ACHN (cell line): Measurements from ENCODE around the gene NIPAL4.
"Not testable (repeated sequence)": the region's sequence is repeated elsewhere in the genome, so short reads cannot be mapped to it uniquely, and the experiment has no call there.

Experiments used
- DNase-seq: peaks from one replicate; pipeline ENCODE4 v3.0.0-alpha.2; 2015
- in situ Hi-C: cut with HindIII; loops from 2 replicates; pipeline ENCODE4 v1.10.0; 2017; ENCODE audit warnings: low sequenced_read_pairs, low pct_ligation_motif_present, low pct_unique_long_range_greater_than_20kb

NIPAL4 gene

GRCh38 chr5:157479612-157480510, 19.8 kb downstream of the NIPAL4 start:
- no peak for DNase-seq
- in situ Hi-C loops = no loop called here

- no peak for DNase-seq
- in situ Hi-C loops = no loop called here
Measured at GRCh38 chr5:157481265-157481664, 21.3 kb downstream of the NIPAL4 start.

GRCh38 chr5:157481666-157482065, 21.7 kb downstream of the NIPAL4 start:
- DNase-seq = no peak
- in situ Hi-C loops = no loop called here

GRCh38 chr5:157482702-157483101, 22.7 kb downstream of the NIPAL4 start:
- DNase-seq, in situ Hi-C loops: not testable (repeated sequence)

- in situ Hi-C loops = no loop called here
- DNase-seq = no peak
Measured at GRCh38 chr5:157484768-157485167, 24.8 kb downstream of the NIPAL4 start.

DNA sequence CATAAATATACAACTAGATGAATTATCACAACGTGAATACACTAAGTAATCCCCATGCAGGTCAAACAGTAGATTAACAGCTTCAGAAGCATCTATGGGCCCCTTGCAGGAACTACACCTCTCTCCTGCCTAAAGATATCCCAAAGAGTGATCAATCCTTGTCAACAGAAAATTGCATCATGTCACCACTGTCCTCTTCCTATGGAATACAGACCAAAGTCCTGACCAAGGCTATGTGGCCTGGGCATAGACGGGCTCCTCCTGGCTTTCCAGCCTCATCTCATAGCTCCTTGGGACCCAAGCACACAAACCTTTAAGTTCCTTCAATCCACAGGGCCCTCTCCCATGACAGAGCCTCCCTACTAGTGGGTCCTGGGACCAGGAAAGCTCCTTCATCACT, 25.3 kb downstream of the NIPAL4 start:
- no peak for DNase-seq
- in situ Hi-C loops = no loop called here

DNA sequence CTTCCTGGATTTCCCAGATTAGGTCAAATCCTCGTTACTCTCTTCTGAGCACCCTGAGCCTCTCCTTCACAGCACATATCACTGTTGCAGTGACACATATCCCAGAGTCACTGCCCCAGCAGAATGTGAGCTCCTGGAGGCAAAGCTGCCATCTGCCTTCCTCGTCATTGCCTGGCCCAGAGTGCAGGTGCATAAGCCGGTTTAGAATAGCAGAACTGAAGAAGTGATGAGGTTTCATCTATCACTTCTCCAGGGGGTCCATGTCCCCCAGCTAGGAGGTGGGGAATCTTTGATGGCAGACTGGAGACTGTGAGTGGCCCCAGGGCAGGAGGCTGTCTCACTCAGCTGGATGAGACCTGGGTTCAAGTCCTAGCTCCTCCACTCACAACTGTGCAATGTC, 25.8 kb downstream of the NIPAL4 start:
- in situ Hi-C loops = no loop called here
- no peak for DNase-seq

DNA sequence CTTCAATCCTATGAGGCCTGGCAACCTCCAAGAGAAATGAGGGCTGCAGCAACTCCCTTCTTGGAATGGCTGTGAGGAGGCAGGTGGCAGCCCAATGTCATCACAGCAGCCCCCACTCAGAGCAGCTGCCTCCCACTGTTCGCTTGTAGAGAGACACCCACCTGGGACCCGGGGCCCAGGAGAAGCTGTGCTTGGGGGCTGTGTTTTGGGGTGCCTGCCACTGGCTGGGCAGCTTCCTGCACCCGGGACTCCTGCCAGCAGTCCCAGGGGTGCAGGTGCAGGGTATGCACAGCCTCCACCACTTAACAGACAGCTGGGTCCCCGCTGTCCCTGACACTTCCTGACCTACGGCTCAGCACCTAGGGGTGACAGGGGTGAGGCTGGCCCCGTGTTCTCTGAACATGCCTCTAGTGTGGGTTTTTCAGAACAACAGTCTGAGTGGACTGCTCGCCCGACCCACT, 26.2 kb downstream of the NIPAL4 start:
- in situ Hi-C loops = no loop called here
- DNase-seq = no peak

GRCh38 chr5:157486861-157487260, 26.8 kb downstream of the NIPAL4 start:
- in situ Hi-C loops = no loop called here
- no peak for DNase-seq

DNA sequence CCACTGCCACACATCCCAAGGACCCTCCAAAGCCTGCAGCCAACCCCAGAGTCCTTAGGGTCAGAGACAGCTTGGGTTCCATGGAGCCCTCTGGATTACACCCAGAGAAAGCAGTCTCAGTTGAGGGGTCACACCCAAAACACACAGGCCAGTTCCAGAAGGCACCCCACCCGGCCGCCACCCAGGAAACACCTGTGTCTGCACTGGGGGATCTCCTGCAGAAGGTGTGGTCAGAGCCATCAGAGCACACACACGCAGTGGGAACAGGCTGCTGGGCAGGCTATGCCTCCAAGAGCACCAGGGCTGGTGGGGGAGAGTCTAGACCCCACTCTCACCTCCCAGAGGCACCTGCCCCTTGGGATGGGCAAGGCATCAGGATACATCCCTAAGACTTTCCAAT, 27.3 kb downstream of the NIPAL4 start:
- DNase-seq = no peak
- in situ Hi-C loops = no loop called here

- DNase-seq = no peak
- in situ Hi-C loops = no loop called here
Measured at GRCh38 chr5:157491471-157491995, 31.5 kb downstream of the NIPAL4 start.

DNA sequence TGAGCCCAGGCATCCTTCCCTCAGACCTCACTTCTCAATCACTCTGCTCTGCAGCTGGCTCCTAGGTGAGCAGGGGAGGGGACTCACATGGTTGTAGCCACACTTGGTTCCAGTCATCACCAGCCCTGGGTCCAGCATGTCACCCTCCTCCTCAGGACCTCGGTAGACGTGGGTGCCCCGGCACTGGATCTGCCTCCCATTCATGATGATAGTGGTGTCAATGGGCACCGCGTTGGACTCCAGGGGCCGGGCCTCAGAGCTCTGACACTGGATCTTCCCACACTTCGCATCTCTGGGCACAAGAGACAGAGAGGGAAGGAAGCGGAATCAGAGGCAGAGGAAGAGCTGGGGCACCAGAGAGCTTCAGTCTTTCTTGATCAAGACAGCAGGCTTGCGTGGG, 32.9 kb downstream of the NIPAL4 start:
- no peak for DNase-seq
- in situ Hi-C loops = no loop called here

- DNase-seq = no peak
- in situ Hi-C loops = no loop called here
Measured at GRCh38 chr5:157494178-157494832, 34.3 kb downstream of the NIPAL4 start.

DNA sequence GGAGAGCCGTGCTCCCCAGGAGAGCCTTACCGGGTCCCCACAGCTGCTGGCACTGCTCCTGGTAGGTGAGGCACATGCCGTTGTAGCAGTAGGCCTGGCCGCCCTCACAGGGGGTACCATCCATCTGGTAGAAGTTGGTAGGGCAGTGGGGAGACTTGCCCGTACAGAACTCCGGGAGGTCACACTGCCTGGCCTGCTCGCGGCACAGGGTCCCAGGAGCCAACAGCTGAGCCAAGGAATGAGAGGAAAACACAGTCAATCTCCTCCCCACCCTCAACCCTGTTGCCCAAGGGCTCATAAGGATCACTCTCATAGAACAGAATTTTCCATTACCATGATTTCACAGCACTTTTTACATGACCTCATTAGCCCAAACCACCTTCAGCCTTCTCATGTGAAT, 36.9 kb downstream of the NIPAL4 start:
- in situ Hi-C loops = no loop called here
- DNase-seq = no peak

DNA sequence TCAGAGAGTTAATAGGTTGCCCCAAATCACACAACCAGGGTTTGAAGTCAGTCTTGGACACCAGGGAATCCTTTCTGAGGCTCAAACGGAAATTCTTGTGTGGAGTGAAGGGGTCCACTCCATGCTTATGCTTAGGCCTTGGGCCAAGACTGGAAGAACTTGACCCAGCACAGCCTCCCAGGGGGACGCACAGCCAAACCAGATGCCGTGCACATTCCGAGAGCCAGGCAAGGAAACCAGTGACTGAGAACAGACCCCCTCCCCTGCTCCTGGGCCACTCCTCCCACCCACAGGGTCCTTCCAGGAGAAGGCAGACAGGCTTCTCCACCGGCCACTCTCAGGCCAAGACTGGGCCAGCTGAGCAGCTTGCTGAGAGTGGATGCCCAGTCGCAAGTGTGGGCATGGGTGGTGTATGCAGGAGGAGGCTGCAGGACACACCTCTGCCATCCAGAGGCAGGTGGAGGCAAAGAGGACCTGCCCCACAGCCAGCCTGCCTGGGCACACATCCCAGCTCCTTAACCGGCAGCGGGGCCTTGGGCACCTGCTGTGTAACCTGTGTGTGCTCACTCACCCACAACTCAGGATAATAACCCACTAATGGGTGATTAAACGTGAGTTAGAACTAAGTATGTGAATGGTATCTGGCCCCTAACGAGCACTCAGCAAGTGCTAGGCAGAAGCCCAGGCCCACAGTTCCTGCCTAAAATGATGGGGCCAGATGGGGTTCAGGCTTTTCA, 38.0 kb downstream of the NIPAL4 start:
- DNase-seq = no peak
- in situ Hi-C loops = no loop called here

DNA sequence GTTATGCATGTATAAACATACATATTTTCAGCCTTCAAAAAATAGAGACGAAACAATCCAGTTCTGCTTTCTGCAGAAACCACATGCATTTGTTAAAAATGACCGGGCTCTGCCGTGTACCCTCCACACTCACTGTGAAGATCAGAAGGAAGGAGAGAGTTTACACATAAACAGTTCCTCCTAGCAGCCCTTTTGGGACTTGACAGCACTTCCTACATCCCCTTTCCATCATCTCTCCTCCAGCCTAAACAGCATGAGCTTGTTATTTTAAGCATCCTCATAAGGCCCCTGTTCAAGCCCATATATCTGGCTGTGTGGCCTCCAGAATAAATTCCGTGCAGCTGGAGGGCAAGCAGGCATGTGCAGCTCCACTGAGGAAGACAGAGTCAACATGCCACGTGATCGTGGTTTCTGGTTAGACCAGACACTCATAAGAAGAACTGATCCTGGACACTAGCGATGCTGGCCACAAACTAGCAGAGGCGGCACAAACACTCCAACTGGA, 42.2 kb downstream of the NIPAL4 start:
- DNase-seq = no peak
- in situ Hi-C loops = no loop called here

DNA sequence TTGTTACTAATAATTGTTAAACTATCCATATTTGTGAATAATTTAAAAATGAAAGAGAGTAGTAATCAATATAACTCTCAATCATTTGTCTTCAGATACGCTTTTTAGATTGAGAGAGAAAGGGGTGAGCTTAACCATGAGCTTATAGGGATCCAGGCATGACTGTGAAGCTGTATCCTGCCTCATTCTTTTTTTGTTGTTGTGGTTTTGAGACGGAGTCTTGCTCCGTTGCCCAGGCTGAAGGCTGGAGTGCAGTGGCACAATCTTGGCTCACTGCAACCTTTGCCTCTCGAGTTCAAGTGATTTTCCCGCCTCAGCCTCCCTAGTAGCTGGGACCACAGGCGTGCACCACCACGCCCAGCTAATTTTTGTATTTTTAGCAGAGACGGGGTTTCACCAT, 44.0 kb downstream of the NIPAL4 start:
- no peak for DNase-seq
- in situ Hi-C loops = no loop called here

DNA sequence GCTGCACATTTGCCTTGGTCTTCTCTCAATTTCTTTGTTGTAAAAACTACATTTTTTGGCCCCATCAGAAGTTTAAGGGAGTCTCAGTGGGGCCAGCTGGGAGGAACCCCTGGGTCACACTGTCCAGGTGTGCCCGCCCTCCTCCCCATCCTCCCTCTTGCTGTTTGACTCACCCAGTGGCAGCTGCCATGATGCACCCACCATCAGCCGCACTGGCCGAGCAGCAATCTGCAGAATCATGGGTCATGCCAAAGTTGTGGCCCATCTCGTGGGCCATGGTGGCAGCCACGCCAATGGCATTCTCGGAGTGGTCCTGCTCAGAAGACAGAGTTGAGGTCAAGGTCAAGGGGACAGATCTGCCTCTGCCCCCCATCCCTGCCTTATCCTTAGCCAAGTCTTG, 45.5 kb downstream of the NIPAL4 start:
- in situ Hi-C loops = no loop called here
- no peak for DNase-seq

- in situ Hi-C loops = no loop called here
- no peak for DNase-seq
Measured at GRCh38 chr5:157506066-157506590, 46.1 kb downstream of the NIPAL4 start.
